ENCODE data around the gene CDH23. TPM values are rescaled to one million over a fixed set of nuclear protein-coding genes. Genes with fewer than 3 reads are reported as not detected.

Gene CDH23
- total and polyA plus RNA-seq, 2 donors (not counting 1 experiment from before 2014, with no cell fraction given), result 0.37 to 0.89 TPM

GRCh38 chr10:71645185-71645584 is 248.5 kb downstream of the CDH23 start:
- ChIA-PET CTCF (no interaction called here), POLR2A (no interaction called here)
- no peaks in the 10 kb centered on the region for H3K27me3 Mint-ChIP-seq
- ATAC-seq (ENCODE audit: low read depth) (no peak), DNase-seq (no peak)
- Histone ChIP-seq H3K9me3 (ENCODE audit: control extremely low read depth in 1 of 3, control insufficient read depth in 2 of 3, insufficient read depth in 1 of 3, low read length in 2 of 3) (peaks cover 0 to 4% (median 0%) of the 10 kb centered on the region in 3 donors), H3K4me3 (ENCODE audit: control extremely low read depth in 1 of 5, extremely low read depth in 1 of 5, insufficient read depth in 1 of 5, low read depth in 2 of 5, low read length in 4 of 5) (no peak overlapping the region), H3K27me3 (replicated peaks in 1 of 4; ENCODE audit: control extremely low read depth in 1 of 4, control insufficient read depth in 3 of 4, insufficient read depth in 4 of 4, low read length in 3 of 4) (no peaks in the 10 kb centered on the region), H3K36me3 (replicated peaks in 1 of 2; ENCODE audit: control extremely low read depth in 1 of 2, control insufficient read depth in 1 of 2, extremely low read depth in 1 of 2, insufficient read depth in 2 of 2, low read length in 1 of 2) (no peaks in the 10 kb centered on the region), H3K9ac (ENCODE audit: low read length) (no peak overlapping the region), H2AFZ (ENCODE audit: insufficient read depth, low read depth, low read length, poor library complexity, severe bottlenecking) (peak overlapping the region; percentile 46), H3K27ac (ENCODE audit: low read length in 2 of 2) (no peak overlapping the region), H3K4me2 (replicated peaks; ENCODE audit: low read depth, low read length, poor library complexity, severe bottlenecking) (peak overlapping the region; percentile 8), H4K20me1 (ENCODE audit: control insufficient read depth, insufficient read depth, low read length, poor library complexity, severe bottlenecking) (no peaks in the 10 kb centered on the region), H3K4me1 (ENCODE audit: control insufficient read depth in 2 of 2, insufficient read depth in 2 of 2, low read length in 2 of 2) (peaks cover 13 to 35% of the 10 kb centered on the region in 2 donors), H3K79me2 (ENCODE audit: control insufficient read depth, insufficient read depth, low read length) (no peaks in the 10 kb centered on the region)
- intact Hi-C loops (cut with micrococcal nuclease), result loop anchor here (10.0 kb wide), 1 partner anchor 50 kb away; no protein-coding TSS in a partner anchor
- no peaks in the 10 kb centered on the region for H3K9me3 Mint-ChIP-seq (ENCODE audit: insufficient read depth)
- 95% methylated on average over 3 of the region's 6 CpGs for WGBS (ENCODE audit: insufficient coverage)
- H3K4me3 Mint-ChIP-seq, result no peak overlapping the region
- H3K4me1 Mint-ChIP-seq, result peaks cover 28% of the 10 kb centered on the region
- H3K27ac Mint-ChIP-seq, result no peak overlapping the region
- TF ChIP-seq CTCF (IDR thresholded peaks at IDR 0.05) (no peak), EZH2 (IDR thresholded peaks at IDR 0.05; ENCODE audit: borderline replicate concordance, insufficient read depth, low read depth, low read length, poor library complexity, severe bottlenecking) (no peak)

DNA sequence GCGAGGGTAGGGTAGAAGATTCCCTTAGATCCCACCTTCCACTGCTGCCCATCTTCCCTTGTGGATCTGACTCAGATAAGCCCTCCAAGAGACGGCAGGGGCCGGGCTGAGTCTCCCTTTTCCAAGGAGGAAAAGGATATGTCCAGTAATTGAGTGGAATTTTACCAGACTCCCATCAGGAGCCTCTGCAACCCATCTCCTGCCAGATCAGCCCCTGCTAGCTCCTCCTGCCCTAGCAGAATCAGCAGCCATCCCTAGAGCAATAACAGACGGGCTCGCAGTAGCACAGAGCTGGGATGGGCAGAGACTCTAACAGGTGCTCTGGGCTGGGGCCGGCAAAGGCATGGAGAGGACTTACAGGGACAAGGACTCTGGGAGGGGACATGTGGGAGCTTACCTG is 249.3 kb downstream of the CDH23 start:
- H4K20me1 ChIP-seq (ENCODE audit: control insufficient read depth, insufficient read depth, low read length, poor library complexity, severe bottlenecking), result no peaks in the 10 kb centered on the region
- TF ChIP-seq CTCF (IDR thresholded peaks at IDR 0.05), result no peak
- TF ChIP-seq EZH2 (IDR thresholded peaks at IDR 0.05; ENCODE audit: borderline replicate concordance, insufficient read depth, low read depth, low read length, poor library complexity, severe bottlenecking), result no peak
- DNase-seq (no peak), ATAC-seq (ENCODE audit: low read depth) (no peak)
- Mint-ChIP-seq H3K27me3 (no peaks in the 10 kb centered on the region), H3K27ac (no peak overlapping the region), H3K9me3 (ENCODE audit: insufficient read depth) (no peaks in the 10 kb centered on the region), H3K4me3 (no peak overlapping the region), H3K4me1 (peaks cover 31% of the 10 kb centered on the region)
- no peak overlapping the region for H3K4me2 ChIP-seq (replicated peaks; ENCODE audit: low read depth, low read length, poor library complexity, severe bottlenecking)
- H3K4me3 ChIP-seq (ENCODE audit: control extremely low read depth in 1 of 5, extremely low read depth in 1 of 5, insufficient read depth in 1 of 5, low read depth in 2 of 5, low read length in 4 of 5), result no peak overlapping the region
- no peak overlapping the region for H3K9ac ChIP-seq (ENCODE audit: low read length)
- H2AFZ ChIP-seq (ENCODE audit: insufficient read depth, low read depth, low read length, poor library complexity, severe bottlenecking), result no peak overlapping the region
- intact Hi-C loops (cut with micrococcal nuclease), result loop anchor here (10.0 kb wide), 1 partner anchor 49 kb away; no protein-coding TSS in a partner anchor
- ChIA-PET CTCF (interaction anchor here (0.6 to 1.4 kb wide), 2 partner anchors 63 to 241 kb away, joined by 3 read pairs; no protein-coding TSS in a partner anchor), POLR2A (no interaction called here)
- H3K4me1 ChIP-seq (ENCODE audit: control insufficient read depth in 2 of 2, insufficient read depth in 2 of 2, low read length in 2 of 2), result peaks cover 13 to 35% of the 10 kb centered on the region in 2 donors
- 100% methylated on average over 3 of the region's 6 CpGs for WGBS (ENCODE audit: insufficient coverage)
- H3K27me3 ChIP-seq (replicated peaks in 1 of 4; ENCODE audit: control extremely low read depth in 1 of 4, control insufficient read depth in 3 of 4, insufficient read depth in 4 of 4, low read length in 3 of 4), result no peaks in the 10 kb centered on the region
- no peaks in the 10 kb centered on the region for H3K79me2 ChIP-seq (ENCODE audit: control insufficient read depth, insufficient read depth, low read length)
- H3K9me3 ChIP-seq (ENCODE audit: control extremely low read depth in 1 of 3, control insufficient read depth in 2 of 3, insufficient read depth in 1 of 3, low read length in 2 of 3), result peaks cover 0 to 4% (median 0%) of the 10 kb centered on the region in 3 donors
- H3K36me3 ChIP-seq (replicated peaks in 1 of 2; ENCODE audit: control extremely low read depth in 1 of 2, control insufficient read depth in 1 of 2, extremely low read depth in 1 of 2, insufficient read depth in 2 of 2, low read length in 1 of 2), result no peaks in the 10 kb centered on the region
- no peak overlapping the region for H3K27ac ChIP-seq (ENCODE audit: low read length in 2 of 2)
